Thymus (tissue), 11 donors: Measurements from ENCODE around the gene MYO15B. TPM values are rescaled to one million over a fixed set of nuclear protein-coding genes. Genes with fewer than 3 reads are reported as not detected.
A peak's percentile ranks its signal among the peaks of the same experiment; 100 is the strongest.
"Not testable (repeated sequence)": the region's sequence is repeated elsewhere in the genome, so short reads cannot be mapped to it uniquely, and the experiment has no call there.

Experiments used
- DNase-seq, 9 donors: peaks; one replicate each; pipeline ENCODE4 v3.0.0-alpha.2; 2013; ENCODE audit warnings: low spot score in 9 of 9, low read depth in 6 of 9, missing footprints in 1 of 9
- H3K27ac ChIP-seq, 2 donors: one replicate each; pipeline ENCODE4 v1.5.1; 2013; ENCODE audit warnings: control low read depth in 1 of 2, low read depth in 1 of 2, low read length in 1 of 2, mild to moderate bottlenecking in 1 of 2, moderate library complexity in 1 of 2
- H3K27me3 ChIP-seq, 2 donors: one replicate each; pipeline ENCODE4 v1.5.1; 2013; ENCODE audit warnings: low read length in 1 of 2; ENCODE audit not compliant: control insufficient read depth in 2 of 2, insufficient read depth in 1 of 2
- H3K36me3 ChIP-seq, 2 donors: one replicate each; pipeline ENCODE4 v1.5.1; 2013; ENCODE audit warnings: low read length in 1 of 2, mild to moderate bottlenecking in 1 of 2, moderate library complexity in 1 of 2; ENCODE audit not compliant: control insufficient read depth in 2 of 2, insufficient read depth in 2 of 2
- H3K4me1 ChIP-seq, 2 donors: one replicate each; pipeline ENCODE4 v1.5.1; 2013; ENCODE audit warnings: low read length in 2 of 2; ENCODE audit not compliant: control insufficient read depth in 2 of 2, insufficient read depth in 2 of 2
- H3K4me3 ChIP-seq, 2 donors: one replicate each; pipeline ENCODE4 v1.5.1; 2013; ENCODE audit warnings: low read length in 2 of 2, control low read depth in 1 of 2, mild to moderate bottlenecking in 1 of 2
- H3K9me3 ChIP-seq, 2 donors: one replicate each; pipeline ENCODE4 v1.5.1; 2013; ENCODE audit warnings: low read length in 1 of 2, mild to moderate bottlenecking in 1 of 2; ENCODE audit not compliant: control insufficient read depth in 2 of 2, insufficient read depth in 1 of 2
- WGBS: extraction: QIAGEN DNeasy Blood & Tissue Kit; methylation state at CpG from one replicate; pipeline ENCODE4 v1.1.7; 2013; 5-methylcytosine and 5-hydroxymethylcytosine counted together
- polyA plus RNA-seq: library from polyadenylated mRNA; stranded (reverse); fragments of 200-250 nt; gene quantifications from one replicate; pipeline ENCODE4 v1.2.3, GENCODE V29; 2013
- total RNA-seq: library from RNA; stranded (reverse); fragments of 120-200 nt; gene quantifications from one replicate; pipeline ENCODE4 v1.2.4, GENCODE V29; 2013
- donor health status: healthy.

Gene MYO15B
- total and polyA plus RNA-seq, 2 donors: 31.3 to 448 TPM

GRCh38 chr17:75573540-75573957 is 14.1 kb upstream of the MYO15B start:
- no peaks in the 10 kb centered on the region for H3K9me3 ChIP-seq
- H3K4me1 ChIP-seq: peaks cover 0 to 10% of the 10 kb centered on the region in 2 donors
- H3K4me3 ChIP-seq: no peak overlapping the region
- no peaks in the 10 kb centered on the region for H3K27me3 ChIP-seq
- WGBS: 85% methylated on average over 16 of the region's 16 CpGs
- H3K27ac ChIP-seq: no peak overlapping the region
- no peak for DNase-seq
- H3K36me3 ChIP-seq: no peaks in the 10 kb centered on the region

GRCh38 chr17:75573994-75574393 is 13.6 kb upstream of the MYO15B start:
- no peaks in the 10 kb centered on the region for H3K36me3 ChIP-seq
- no peaks in the 10 kb centered on the region for H3K27me3 ChIP-seq
- DNase-seq: no peak

GRCh38 chr17:75574404-75575036 is 13.1 kb upstream of the MYO15B start:
- no peak for DNase-seq
- Histone ChIP-seq H3K9me3 (no peaks in the 10 kb centered on the region), H3K4me3 (no peak overlapping the region), H3K27me3 (no peaks in the 10 kb centered on the region), H3K27ac (no peak overlapping the region), H3K36me3 (no peaks in the 10 kb centered on the region), H3K4me1 (peaks cover 0 to 10% of the 10 kb centered on the region in 2 donors)
- WGBS: 93% methylated on average over 29 of the region's 29 CpGs

More at GRCh38 chr17:75573994-75574393, 13.6 kb upstream of the MYO15B start:
- no peak overlapping the region for H3K27ac ChIP-seq
- H3K4me3 ChIP-seq: no peak overlapping the region
- peaks cover 0 to 10% of the 10 kb centered on the region in 2 donors for H3K4me1 ChIP-seq
- whole genome bisulfite sequencing: 96% methylated on average over 13 of the region's 13 CpGs
- no peaks in the 10 kb centered on the region for H3K9me3 ChIP-seq

- no peaks in the 10 kb centered on the region for H3K36me3 ChIP-seq
- no peak overlapping the region for H3K27ac ChIP-seq
- DNase-seq: no peak
- H3K9me3 ChIP-seq: no peaks in the 10 kb centered on the region
- no peak overlapping the region for H3K4me3 ChIP-seq
- H3K27me3 ChIP-seq: no peaks in the 10 kb centered on the region
- peaks cover 0 to 10% of the 10 kb centered on the region in 2 donors for H3K4me1 ChIP-seq
- 96% methylated on average over 10 of the region's 10 CpGs for WGBS
Measured at GRCh38 chr17:75575197-75575596, 12.4 kb upstream of the MYO15B start.

- WGBS: 68% methylated on average over 11 of the region's 11 CpGs
- H3K27me3 ChIP-seq: no peaks in the 10 kb centered on the region
- no peak for DNase-seq
- peaks cover 0 to 2% of the 10 kb centered on the region in 2 donors for H3K9me3 ChIP-seq
- peaks cover 0 to 8% of the 10 kb centered on the region in 2 donors for H3K4me1 ChIP-seq
- no peaks in the 10 kb centered on the region for H3K36me3 ChIP-seq
- no peak overlapping the region for H3K4me3 ChIP-seq
- no peak overlapping the region for H3K27ac ChIP-seq
Measured at GRCh38 chr17:75575728-75576127, 11.9 kb upstream of the MYO15B start.

- no peaks in the 10 kb centered on the region for H3K36me3 ChIP-seq
- no peak overlapping the region for H3K27ac ChIP-seq
- H3K4me1 ChIP-seq: peaks cover 0 to 5% of the 10 kb centered on the region in 2 donors
- no peak overlapping the region for H3K4me3 ChIP-seq
- no peaks in the 10 kb centered on the region for H3K27me3 ChIP-seq
- H3K9me3 ChIP-seq: peaks cover 0 to 8% of the 10 kb centered on the region in 2 donors
- no peak for DNase-seq
- WGBS: 95% methylated on average over 14 of the region's 15 CpGs
Measured at GRCh38 chr17:75576661-75577060, 10.9 kb upstream of the MYO15B start.

GRCh38 chr17:75581121-75581725 is 6.4 kb upstream of the MYO15B start:
- not testable (repeated sequence) for H3K36me3 ChIP-seq, H3K27ac ChIP-seq, H3K4me3 ChIP-seq, H3K27me3 ChIP-seq, H3K9me3 ChIP-seq, H3K4me1 ChIP-seq
- DNase-seq: peak in 1 of 9 donors; percentile 21
- 38% methylated on average over 23 of the region's 23 CpGs for WGBS

GRCh38 chr17:75583197-75583596 is 4.4 kb upstream of the MYO15B start:
- not testable (repeated sequence) for H3K4me3 ChIP-seq, H3K9me3 ChIP-seq, DNase-seq, H3K36me3 ChIP-seq, H3K27ac ChIP-seq
- H3K4me1 ChIP-seq: peaks cover 8 to 11% of the 10 kb centered on the region in 2 donors
- WGBS: 88% methylated on average over 6 of the region's 6 CpGs
- peaks cover 0 to 22% of the 10 kb centered on the region in 2 donors for H3K27me3 ChIP-seq

- no peak for DNase-seq
- Histone ChIP-seq H3K4me3 (no peak overlapping the region), H3K4me1 (peaks cover 8 to 21% of the 10 kb centered on the region in 2 donors), H3K27ac (no peak overlapping the region), H3K27me3 (peaks cover 0 to 27% of the 10 kb centered on the region in 2 donors), H3K9me3 (peaks cover 0 to 8% of the 10 kb centered on the region in 2 donors), H3K36me3 (peaks cover 0 to under 1% of the 10 kb centered on the region in 2 donors)
- 98% methylated on average over 7 of the region's 7 CpGs for WGBS
Measured at GRCh38 chr17:75584849-75585175, 2.8 kb upstream of the MYO15B start.
